Erythroblast (primary cell): ENCODE results near the gene MALT1.

Experiments
- GATA1 ChIP-seq: IDR thresholded peaks from 2 replicates; pipeline ENCODE4 v1.6.1; 2011; ENCODE audit warnings: low read depth, mild to moderate bottlenecking, control low read depth, low read length, moderate library complexity
- POLR2A ChIP-seq: IDR thresholded peaks from 2 replicates; pipeline ENCODE4 v1.6.1; 2011; ENCODE audit warnings: mild to moderate bottlenecking, low read length

DNA sequence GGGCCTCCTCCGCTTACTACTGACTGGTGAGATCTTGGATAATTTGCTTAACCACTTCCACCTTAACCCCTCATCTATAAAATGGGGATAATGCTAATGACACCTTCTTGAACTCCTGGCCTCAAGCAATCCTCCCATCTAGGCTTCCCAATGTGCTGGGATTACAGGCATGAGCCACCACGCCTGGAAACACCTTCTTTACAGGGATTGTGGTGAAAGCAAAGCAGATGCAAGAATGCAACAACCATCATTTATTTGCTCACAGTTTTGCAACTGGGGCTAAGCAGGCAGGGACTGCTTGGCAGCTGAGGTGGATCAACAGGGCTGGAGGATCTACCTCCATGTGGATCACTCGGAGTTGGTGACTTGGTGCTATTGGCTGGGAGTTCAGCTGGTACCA is 117.2 kb downstream of the MALT1 start:
- no peak for TF ChIP-seq POLR2A
- TF ChIP-seq GATA1, result no peak
